ENCODE measurements around the gene PCDHGA1. TPM values are rescaled to one million over a fixed set of nuclear protein-coding genes. Genes with fewer than 3 reads are reported as not detected.
A peak's percentile ranks its signal among the peaks of the same experiment; 100 is the strongest.

Gene PCDHGA1
- total RNA-seq, 1 experiment from 2014 or later: 2.2 TPM

- no TSS peak for BruUV-seq (replicated peaks)
- TF ChIP-seq EZH2 (IDR thresholded peaks at IDR 0.05; ENCODE audit: borderline replicate concordance, low read depth, low read length, poor library complexity, severe bottlenecking) (no peak), CTCF (conservative IDR thresholded peaks at IDR 0.05; ENCODE audit: low read depth, low read length) (no peak)
- Histone ChIP-seq H3K4me3 (ENCODE audit: low read depth, low read length, poor library complexity, severe bottlenecking) (no peak overlapping the region), H3K36me3 (ENCODE audit: insufficient read depth, low read length, poor library complexity, severe bottlenecking) (peaks cover 28% of the 10 kb centered on the region), H3K9me3 (ENCODE audit: low read depth, low read length, poor library complexity, severe bottlenecking) (peaks cover 6% of the 10 kb centered on the region), H3K4me1 (ENCODE audit: insufficient read depth, low read length, poor library complexity, severe bottlenecking) (no peaks in the 10 kb centered on the region), H3K27ac (ENCODE audit: low read depth, low read length, poor library complexity, severe bottlenecking) (no peak overlapping the region), H3K27me3 (replicated peaks; ENCODE audit: insufficient read depth, low read depth, low read length, poor library complexity) (no peaks in the 10 kb centered on the region)
- CTCF ChIA-PET: interaction anchor here (0.7 kb wide), 1 partner anchor 24 kb away, joined by 4 read pairs; no protein-coding TSS in a partner anchor
- intact Hi-C loops (cut with micrococcal nuclease; ENCODE audit: unreplicated experiment): no loop called here
- DNase-seq (ENCODE audit: low spot score): no peak
- POLR2A ChIA-PET (ENCODE audit: low non-redundant PET): no interaction called here
Observed at GRCh38 chr5:141547488-141547887, 217.2 kb downstream of the PCDHGA1 start.

- POLR2A ChIA-PET (ENCODE audit: low non-redundant PET): no interaction called here
Observed at GRCh38 chr5:141547921-141548320, 217.6 kb downstream of the PCDHGA1 start.

GRCh38 chr5:141557681-141558136 lies 227.4 kb downstream of the PCDHGA1 start:
- Histone ChIP-seq H3K36me3 (ENCODE audit: insufficient read depth, low read length, poor library complexity, severe bottlenecking) (no peaks in the 10 kb centered on the region), H3K4me1 (ENCODE audit: insufficient read depth, low read length, poor library complexity, severe bottlenecking) (peaks cover 40% of the 10 kb centered on the region), H3K4me3 (ENCODE audit: low read depth, low read length, poor library complexity, severe bottlenecking) (no peak overlapping the region), H3K9me3 (ENCODE audit: low read depth, low read length, poor library complexity, severe bottlenecking) (no peaks in the 10 kb centered on the region), H3K27me3 (replicated peaks; ENCODE audit: insufficient read depth, low read depth, low read length, poor library complexity) (no peaks in the 10 kb centered on the region), H3K27ac (ENCODE audit: low read depth, low read length, poor library complexity, severe bottlenecking) (peak overlapping the region; percentile 98)
- no TSS peak for BruUV-seq (replicated peaks)
- POLR2A ChIA-PET (ENCODE audit: low non-redundant PET): interaction anchor here (0.8 to 0.9 kb wide), 2 partner anchors 34 to 313 kb away, joined by 3 to 8 read pairs; partner anchors contain the start of gene PCDHB15
- intact Hi-C loops (cut with micrococcal nuclease; ENCODE audit: unreplicated experiment): loop anchor here (1.0 to 2.0 kb wide), 2 partner anchors 81 to 136 kb away; partner anchors contain the start of gene PCDHGA11
- CTCF ChIA-PET: interaction anchor here (0.7 to 2.7 kb wide), 10 partner anchors 33 to 468 kb away, joined by 3 to 24 read pairs (median 6); partner anchors contain the start of genes PCDHB11, PCDHB14, PCDHB15 and PCDHB16
- no peak for TF ChIP-seq EZH2 (IDR thresholded peaks at IDR 0.05; ENCODE audit: borderline replicate concordance, low read depth, low read length, poor library complexity, severe bottlenecking)
- TF ChIP-seq CTCF (conservative IDR thresholded peaks at IDR 0.05; ENCODE audit: low read depth, low read length): peak; percentile 88
- DNase-seq (ENCODE audit: low spot score): peak; percentile 95

More at GRCh38 chr5:141547921-141548320, 217.6 kb downstream of the PCDHGA1 start:
- TF ChIP-seq CTCF (conservative IDR thresholded peaks at IDR 0.05; ENCODE audit: low read depth, low read length) (no peak), EZH2 (IDR thresholded peaks at IDR 0.05; ENCODE audit: borderline replicate concordance, low read depth, low read length, poor library complexity, severe bottlenecking) (no peak)
- Histone ChIP-seq H3K27ac (ENCODE audit: low read depth, low read length, poor library complexity, severe bottlenecking) (no peak overlapping the region), H3K4me1 (ENCODE audit: insufficient read depth, low read length, poor library complexity, severe bottlenecking) (no peaks in the 10 kb centered on the region), H3K27me3 (replicated peaks; ENCODE audit: insufficient read depth, low read depth, low read length, poor library complexity) (no peaks in the 10 kb centered on the region), H3K9me3 (ENCODE audit: low read depth, low read length, poor library complexity, severe bottlenecking) (peaks cover 6% of the 10 kb centered on the region), H3K36me3 (ENCODE audit: insufficient read depth, low read length, poor library complexity, severe bottlenecking) (peaks cover 28% of the 10 kb centered on the region), H3K4me3 (ENCODE audit: low read depth, low read length, poor library complexity, severe bottlenecking) (no peak overlapping the region)
- BruUV-seq (replicated peaks): no TSS peak
- CTCF ChIA-PET: interaction anchor here (0.7 kb wide), 1 partner anchor 25 kb away, joined by 4 read pairs; no protein-coding TSS in a partner anchor
- DNase-seq (ENCODE audit: low spot score): no peak
- intact Hi-C loops (cut with micrococcal nuclease; ENCODE audit: unreplicated experiment): no loop called here

Measured in A673 (cell line).